Ovary (tissue), 3 donors: ENCODE measurements around the gene ARFGEF3.

Experiments
- CTCF ChIP-seq, 3 donors: fragments of 450-650 bp in 2 of 3; fragments of 200-600 bp in 1 of 3; IDR thresholded peaks; one replicate each; pipeline versions ENCODE4 v1.5.1 to v1.8.0; 2016 to 2022; ENCODE audit warnings: antibody characterized with exemption in 3 of 3, mild to moderate bottlenecking in 1 of 3
- POLR2A ChIP-seq: fragments of 450-650 bp; IDR thresholded peaks from one replicate; pipeline ENCODE4 v1.6.1; 2017; ENCODE audit warnings: antibody characterized with exemption, mild to moderate bottlenecking, moderate library complexity
- donor health status: DM: no; HTN: no; CAD: no.

GRCh38 chr6:138271451-138271850 is 109.7 kb downstream of the ARFGEF3 start:
- TF ChIP-seq POLR2A (no peak), CTCF (IDR thresholded peaks at IDR 0.05) (no peak)
